ENCODE measurements around the gene GDF2. TPM values are rescaled to one million over a fixed set of nuclear protein-coding genes. Genes with fewer than 3 reads are reported as not detected.

Gene GDF2
- total RNA-seq, 1 experiment from 2014 or later, result not detected

GRCh38 chr10:47354900-47355299 is 32.6 kb downstream of the GDF2 start:
- Histone ChIP-seq H3K36me3 (replicated peaks; ENCODE audit: control insufficient read depth, insufficient read depth, low read length) (no peaks in the 10 kb centered on the region), H3K4me3 (ENCODE audit: insufficient read depth, low read depth, low read length) (no peak overlapping the region), H3K27me3 (ENCODE audit: control insufficient read depth, insufficient read depth, low read length) (no peaks in the 10 kb centered on the region)
- no peak for DNase-seq

GRCh38 chr10:47356708-47357107 is 34.5 kb downstream of the GDF2 start:
- Histone ChIP-seq H3K36me3 (replicated peaks; ENCODE audit: control insufficient read depth, insufficient read depth, low read length) (no peaks in the 10 kb centered on the region), H3K4me3 (ENCODE audit: insufficient read depth, low read depth, low read length) (no peak overlapping the region), H3K27me3 (ENCODE audit: control insufficient read depth, insufficient read depth, low read length) (no peaks in the 10 kb centered on the region)
- no peak for DNase-seq

- H3K36me3 ChIP-seq (replicated peaks; ENCODE audit: control insufficient read depth, insufficient read depth, low read length), result no peaks in the 10 kb centered on the region
- H3K4me3 ChIP-seq (ENCODE audit: insufficient read depth, low read depth, low read length), result no peak overlapping the region
- no peak for DNase-seq
- H3K27me3 ChIP-seq (ENCODE audit: control insufficient read depth, insufficient read depth, low read length), result no peaks in the 10 kb centered on the region
Measured at GRCh38 chr10:47357131-47357582, 34.9 kb downstream of the GDF2 start.

- H3K27me3 ChIP-seq (ENCODE audit: control insufficient read depth, insufficient read depth, low read length), result no peaks in the 10 kb centered on the region
- H3K4me3 ChIP-seq (ENCODE audit: insufficient read depth, low read depth, low read length), result no peak overlapping the region
Measured at GRCh38 chr10:47357911-47358310, 35.7 kb downstream of the GDF2 start.

GRCh38 chr10:47358457-47358856 is 36.2 kb downstream of the GDF2 start:
- H3K27me3 ChIP-seq (ENCODE audit: control insufficient read depth, insufficient read depth, low read length), result no peaks in the 10 kb centered on the region
- no peak for DNase-seq
- no peak overlapping the region for H3K4me3 ChIP-seq (ENCODE audit: insufficient read depth, low read depth, low read length)
- H3K36me3 ChIP-seq (replicated peaks; ENCODE audit: control insufficient read depth, insufficient read depth, low read length), result no peaks in the 10 kb centered on the region

More at GRCh38 chr10:47357911-47358310, 35.7 kb downstream of the GDF2 start:
- no peak for DNase-seq
- no peaks in the 10 kb centered on the region for H3K36me3 ChIP-seq (replicated peaks; ENCODE audit: control insufficient read depth, insufficient read depth, low read length)

GRCh38 chr10:47359101-47359500 is 36.8 kb downstream of the GDF2 start:
- no peak for DNase-seq
- H3K4me3 ChIP-seq (ENCODE audit: insufficient read depth, low read depth, low read length), result no peak overlapping the region

GRCh38 chr10:47359626-47360418 is 37.6 kb downstream of the GDF2 start:
- H3K36me3 ChIP-seq (replicated peaks; ENCODE audit: control insufficient read depth, insufficient read depth, low read length), result no peaks in the 10 kb centered on the region
- no peaks in the 10 kb centered on the region for H3K27me3 ChIP-seq (ENCODE audit: control insufficient read depth, insufficient read depth, low read length)
- H3K4me3 ChIP-seq (ENCODE audit: insufficient read depth, low read depth, low read length), result no peak overlapping the region
- no peak for DNase-seq

More at GRCh38 chr10:47359101-47359500, 36.8 kb downstream of the GDF2 start:
- Histone ChIP-seq H3K27me3 (ENCODE audit: control insufficient read depth, insufficient read depth, low read length) (no peaks in the 10 kb centered on the region), H3K36me3 (replicated peaks; ENCODE audit: control insufficient read depth, insufficient read depth, low read length) (no peaks in the 10 kb centered on the region)

- H3K27me3 ChIP-seq (ENCODE audit: control insufficient read depth, insufficient read depth, low read length), result no peaks in the 10 kb centered on the region
- no peak overlapping the region for H3K4me3 ChIP-seq (ENCODE audit: insufficient read depth, low read depth, low read length)
- no peak for DNase-seq
- no peaks in the 10 kb centered on the region for H3K36me3 ChIP-seq (replicated peaks; ENCODE audit: control insufficient read depth, insufficient read depth, low read length)
Measured at GRCh38 chr10:47360419-47361040, 38.3 kb downstream of the GDF2 start.

GRCh38 chr10:47361293-47361692 is 39.0 kb downstream of the GDF2 start:
- Histone ChIP-seq H3K4me3 (ENCODE audit: insufficient read depth, low read depth, low read length) (no peak overlapping the region), H3K36me3 (replicated peaks; ENCODE audit: control insufficient read depth, insufficient read depth, low read length) (no peaks in the 10 kb centered on the region), H3K27me3 (ENCODE audit: control insufficient read depth, insufficient read depth, low read length) (no peaks in the 10 kb centered on the region)
- peak; percentile 91 for DNase-seq

GRCh38 chr10:47362199-47362598 is 39.9 kb downstream of the GDF2 start:
- no peak for DNase-seq
- H3K27me3 ChIP-seq (ENCODE audit: control insufficient read depth, insufficient read depth, low read length), result no peaks in the 10 kb centered on the region
- H3K4me3 ChIP-seq (ENCODE audit: insufficient read depth, low read depth, low read length), result no peak overlapping the region
- no peaks in the 10 kb centered on the region; the same call in 1 of the 2 replicates for H3K36me3 ChIP-seq (replicated peaks; ENCODE audit: control insufficient read depth, insufficient read depth, low read length)

GRCh38 chr10:47363781-47364180 is 41.5 kb downstream of the GDF2 start:
- no peak for DNase-seq
- Histone ChIP-seq H3K36me3 (replicated peaks; ENCODE audit: control insufficient read depth, insufficient read depth, low read length) (no peaks in the 10 kb centered on the region; the same call in 1 of the 2 replicates), H3K27me3 (ENCODE audit: control insufficient read depth, insufficient read depth, low read length) (no peaks in the 10 kb centered on the region), H3K4me3 (ENCODE audit: insufficient read depth, low read depth, low read length) (no peak overlapping the region)

GRCh38 chr10:47364366-47364765 is 42.1 kb downstream of the GDF2 start:
- no peaks in the 10 kb centered on the region; the same call in 1 of the 2 replicates for H3K36me3 ChIP-seq (replicated peaks; ENCODE audit: control insufficient read depth, insufficient read depth, low read length)
- H3K4me3 ChIP-seq (ENCODE audit: insufficient read depth, low read depth, low read length), result no peak overlapping the region
- no peak for DNase-seq
- H3K27me3 ChIP-seq (ENCODE audit: control insufficient read depth, insufficient read depth, low read length), result no peaks in the 10 kb centered on the region

GRCh38 chr10:47364911-47365310 is 42.7 kb downstream of the GDF2 start:
- H3K36me3 ChIP-seq (replicated peaks; ENCODE audit: control insufficient read depth, insufficient read depth, low read length), result no peaks in the 10 kb centered on the region; the same call in 1 of the 2 replicates
- H3K4me3 ChIP-seq (ENCODE audit: insufficient read depth, low read depth, low read length), result no peak overlapping the region
- H3K27me3 ChIP-seq (ENCODE audit: control insufficient read depth, insufficient read depth, low read length), result no peaks in the 10 kb centered on the region
- no peak for DNase-seq

- Histone ChIP-seq H3K4me3 (ENCODE audit: insufficient read depth, low read depth, low read length) (no peak overlapping the region), H3K27me3 (ENCODE audit: control insufficient read depth, insufficient read depth, low read length) (no peaks in the 10 kb centered on the region), H3K36me3 (replicated peaks; ENCODE audit: control insufficient read depth, insufficient read depth, low read length) (no peaks in the 10 kb centered on the region; the same call in 1 of the 2 replicates)
- DNase-seq, result no peak
Measured at GRCh38 chr10:47365431-47366180, 43.4 kb downstream of the GDF2 start.
